ENCODE results near the gene EPHB1. TPM values are rescaled to one million over a fixed set of nuclear protein-coding genes. Genes with fewer than 3 reads are reported as not detected.

EPHB1 gene
- total RNA-seq, 2 donors from 2014 or later: 0.68 to 0.71 TPM

DNA sequence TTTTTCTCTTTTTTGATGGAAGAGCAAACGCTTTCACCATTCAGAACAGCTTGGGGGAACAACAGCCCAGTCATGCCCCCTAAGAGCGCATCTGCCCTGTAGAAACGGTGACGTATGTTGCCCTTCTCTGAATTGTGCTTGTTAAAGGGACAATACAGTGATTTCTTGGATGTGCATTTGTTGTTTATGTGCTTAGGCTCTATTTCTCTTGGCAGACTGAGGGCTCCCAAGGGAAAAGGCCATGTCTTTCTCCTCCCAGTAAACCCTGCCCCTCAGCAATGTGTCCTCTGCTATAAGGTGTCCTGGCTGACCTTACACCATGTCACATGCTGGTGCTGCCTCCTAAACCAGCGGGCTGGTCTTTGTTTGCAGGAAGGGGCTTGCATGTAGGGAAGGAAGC, 346.1 kb downstream of the EPHB1 start:
- TF ChIP-seq, protein P1, sequence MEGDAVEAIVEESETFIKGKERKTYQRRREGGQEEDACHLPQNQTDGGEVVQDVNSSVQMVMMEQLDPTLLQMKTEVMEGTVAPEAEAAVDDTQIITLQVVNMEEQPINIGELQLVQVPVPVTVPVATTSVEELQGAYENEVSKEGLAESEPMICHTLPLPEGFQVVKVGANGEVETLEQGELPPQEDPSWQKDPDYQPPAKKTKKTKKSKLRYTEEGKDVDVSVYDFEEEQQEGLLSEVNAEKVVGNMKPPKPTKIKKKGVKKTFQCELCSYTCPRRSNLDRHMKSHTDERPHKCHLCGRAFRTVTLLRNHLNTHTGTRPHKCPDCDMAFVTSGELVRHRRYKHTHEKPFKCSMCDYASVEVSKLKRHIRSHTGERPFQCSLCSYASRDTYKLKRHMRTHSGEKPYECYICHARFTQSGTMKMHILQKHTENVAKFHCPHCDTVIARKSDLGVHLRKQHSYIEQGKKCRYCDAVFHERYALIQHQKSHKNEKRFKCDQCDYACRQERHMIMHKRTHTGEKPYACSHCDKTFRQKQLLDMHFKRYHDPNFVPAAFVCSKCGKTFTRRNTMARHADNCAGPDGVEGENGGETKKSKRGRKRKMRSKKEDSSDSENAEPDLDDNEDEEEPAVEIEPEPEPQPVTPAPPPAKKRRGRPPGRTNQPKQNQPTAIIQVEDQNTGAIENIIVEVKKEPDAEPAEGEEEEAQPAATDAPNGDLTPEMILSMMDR (IDR thresholded peaks at IDR 0.05): no peak

GRCh38 chr3:135141672-135142071, 346.6 kb downstream of the EPHB1 start:
- Histone ChIP-seq H3K4me1 (ENCODE audit: control insufficient read depth in 1 of 2, low read depth in 2 of 2) (no peaks in the 10 kb centered on the region), H3K4me3 (no peak overlapping the region), H3K27me3 (replicated peaks; ENCODE audit: insufficient read depth) (no peaks in the 10 kb centered on the region), H3K9me3 (no peaks in the 10 kb centered on the region), H3K27ac (no peak overlapping the region), H3K36me3 (no peaks in the 10 kb centered on the region)
- TF ChIP-seq, protein P1 (IDR thresholded peaks at IDR 0.05): no peak
- DNase-seq (ENCODE audit: low spot score) (no peak), ATAC-seq (ENCODE audit: insufficient number of reproducible peaks, low FRiP score, low read depth) (no peak)

More for the DNA sequence above, 346.1 kb downstream of the EPHB1 start:
- H3K36me3 ChIP-seq: no peaks in the 10 kb centered on the region
- H3K9me3 ChIP-seq: no peaks in the 10 kb centered on the region
- ATAC-seq (ENCODE audit: insufficient number of reproducible peaks, low FRiP score, low read depth): no peak
- H3K4me1 ChIP-seq (ENCODE audit: control insufficient read depth in 1 of 2, low read depth in 2 of 2): no peaks in the 10 kb centered on the region
- no peaks in the 10 kb centered on the region for H3K27me3 ChIP-seq (replicated peaks; ENCODE audit: insufficient read depth)
- no peak overlapping the region for H3K4me3 ChIP-seq
- no peak overlapping the region for H3K27ac ChIP-seq
- no peak for DNase-seq (ENCODE audit: low spot score)

GRCh38 chr3:135142530-135142929, 347.5 kb downstream of the EPHB1 start:
- no peak overlapping the region for H3K4me3 ChIP-seq
- H3K4me1 ChIP-seq (ENCODE audit: control insufficient read depth in 1 of 2, low read depth in 2 of 2): no peaks in the 10 kb centered on the region
- no peak for ATAC-seq (ENCODE audit: insufficient number of reproducible peaks, low FRiP score, low read depth)
- no peak overlapping the region for H3K27ac ChIP-seq
- TF ChIP-seq, protein P1 (IDR thresholded peaks at IDR 0.05): no peak
- H3K27me3 ChIP-seq (replicated peaks; ENCODE audit: insufficient read depth): no peaks in the 10 kb centered on the region
- no peaks in the 10 kb centered on the region for H3K36me3 ChIP-seq
- DNase-seq (ENCODE audit: low spot score): no peak
- H3K9me3 ChIP-seq: no peaks in the 10 kb centered on the region

DNA sequence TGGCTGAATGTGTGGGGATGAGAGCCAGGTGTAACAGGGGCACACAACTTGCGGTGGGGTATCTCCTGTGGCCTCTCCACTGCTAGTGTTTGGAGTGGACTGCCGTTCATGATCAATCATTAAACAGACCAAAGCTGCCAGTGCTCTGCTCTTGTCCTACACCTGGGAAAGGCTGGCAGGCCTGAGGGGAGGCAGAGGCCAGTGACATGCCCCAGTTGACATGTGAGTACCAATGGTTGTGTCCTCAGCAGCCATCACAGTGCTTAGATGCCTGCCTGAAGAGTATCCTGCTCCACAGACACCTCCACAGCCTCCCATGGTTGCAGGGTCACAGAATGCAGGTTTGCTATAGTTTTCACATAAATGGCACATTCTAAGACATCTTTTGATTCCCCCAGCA, 348.4 kb downstream of the EPHB1 start:
- Histone ChIP-seq H3K4me1 (ENCODE audit: control insufficient read depth in 1 of 2, low read depth in 2 of 2) (no peaks in the 10 kb centered on the region), H3K9me3 (no peaks in the 10 kb centered on the region), H3K36me3 (no peaks in the 10 kb centered on the region), H3K27ac (no peak overlapping the region), H3K4me3 (no peak overlapping the region), H3K27me3 (replicated peaks; ENCODE audit: insufficient read depth) (no peaks in the 10 kb centered on the region)
- ATAC-seq (ENCODE audit: insufficient number of reproducible peaks, low FRiP score, low read depth) (no peak), DNase-seq (ENCODE audit: low spot score) (no peak)
- TF ChIP-seq, protein P1 (IDR thresholded peaks at IDR 0.05): no peak

- Histone ChIP-seq H3K36me3 (no peaks in the 10 kb centered on the region), H3K4me1 (ENCODE audit: control insufficient read depth in 1 of 2, low read depth in 2 of 2) (no peaks in the 10 kb centered on the region), H3K9me3 (no peaks in the 10 kb centered on the region), H3K4me3 (no peak overlapping the region), H3K27me3 (replicated peaks; ENCODE audit: insufficient read depth) (no peaks in the 10 kb centered on the region), H3K27ac (no peak overlapping the region)
- DNase-seq (ENCODE audit: low spot score): no peak
- TF ChIP-seq, protein P1 (IDR thresholded peaks at IDR 0.05): no peak
- no peak for ATAC-seq (ENCODE audit: insufficient number of reproducible peaks, low FRiP score, low read depth)
These were observed 350.5 kb downstream of the EPHB1 start for GRCh38 chr3:135145581-135145980.
